Smooth muscle cell (in vitro differentiated cells): ENCODE results near the gene SAMD11. TPM values are rescaled to one million over a fixed set of nuclear protein-coding genes. Genes with fewer than 3 reads are reported as not detected.

Experiments used
- DNase-seq: peaks from one replicate; lab custom pipeline; 2025; ENCODE audit not compliant: unreplicated experiment; lab: John Stamatoyannopoulos, UW
- H2AFZ ChIP-seq: fragments of 200-600 bp; sonication (generic); 2 replicates; pipeline ENCODE4 v1.6.0; 2016; ENCODE audit warnings: antibody characterized with exemption, low read depth, mild to moderate bottlenecking
- H3F3A ChIP-seq: fragments of 200-600 bp; sonication (generic); 2 replicates; pipeline ENCODE4 v1.6.0; 2017; ENCODE audit warnings: antibody characterized with exemption, low read depth
- H3K27ac ChIP-seq: fragments of 200-600 bp; sonication (generic); 2 replicates; pipeline ENCODE4 v1.5.1; 2016; ENCODE audit warnings: low read depth, mild to moderate bottlenecking
- H3K27me3 ChIP-seq: fragments of 200-600 bp; sonication (generic); 2 replicates; pipeline ENCODE4 v1.6.1; 2016; ENCODE audit warnings: low read depth, mild to moderate bottlenecking
- H3K36me3 ChIP-seq: fragments of 200-600 bp; sonication (generic); 2 replicates; pipeline ENCODE4 v1.5.1; 2016; ENCODE audit warnings: low read depth
- H3K4me1 ChIP-seq: fragments of 200-600 bp; sonication (generic); 2 replicates; pipeline ENCODE4 v1.5.1; 2016; ENCODE audit warnings: low read depth
- H3K4me2 ChIP-seq: fragments of 200-600 bp; sonication (generic); 2 replicates; pipeline ENCODE4 v1.6.0; 2016; ENCODE audit warnings: mild to moderate bottlenecking
- H3K4me3 ChIP-seq: fragments of 200-600 bp; sonication (generic); 2 replicates; pipeline ENCODE4 v1.5.1; 2016; ENCODE audit warnings: mild to moderate bottlenecking
- H3K79me2 ChIP-seq: fragments of 200-600 bp; sonication (generic); 2 replicates; pipeline ENCODE4 v1.6.0; 2016; ENCODE audit warnings: low read depth, mild to moderate bottlenecking
- H3K9ac ChIP-seq: fragments of 200-600 bp; sonication (generic); 2 replicates; pipeline ENCODE4 v1.6.0; 2016; ENCODE audit warnings: low read depth
- H3K9me3 ChIP-seq: fragments of 200-600 bp; sonication (generic); replicated peaks from 2 replicates; pipeline ENCODE4 v1.5.1; 2016; ENCODE audit warnings: low read depth
- H4K20me1 ChIP-seq: fragments of 200-600 bp; sonication (generic); 2 replicates; pipeline ENCODE4 v1.6.0; 2016; ENCODE audit warnings: low read depth
- CTCF ChIP-seq: fragments of 200-600 bp; sonication (generic); IDR thresholded peaks from 2 replicates; pipeline ENCODE4 v1.5.1; 2017; ENCODE audit warnings: borderline replicate concordance, mild to moderate bottlenecking, antibody characterized with exemption; ENCODE audit not compliant: insufficient read depth, poor library complexity, severe bottlenecking
- WGBS: methylation state at CpG from one replicate; pipeline ENCODE4 v1.1.7; 2016; ENCODE audit warnings: low lambda C conversion rate; 5-methylcytosine and 5-hydroxymethylcytosine counted together
- polyA plus RNA-seq: library from polyadenylated mRNA; unstranded; fragments of >200 nt; fragmentation: Nextera tagmentation; extraction: Ambion mirVana; gene quantifications from 2 replicates; pipeline ENCODE4 v1.2.1, GENCODE V29; 2016
- total RNA-seq: library from RNA; depleted of rRNA; stranded (reverse); fragments of >200 nt; gene quantifications from 2 replicates; pipeline ENCODE4 v1.2.3, GENCODE V29; 2014

The SAMD11 gene
- total and polyA plus RNA-seq, 2 experiments from 2014 or later, result 18.0 to 21.1 TPM

GRCh38 chr1:938088-938683 lies 14.5 kb downstream of the SAMD11 start:
- Histone ChIP-seq H3K4me3 (no peak overlapping the region), H3K4me1 (peaks cover 37% of the 10 kb centered on the region), H3K27me3 (no peaks in the 10 kb centered on the region), H4K20me1 (peaks cover 3% of the 10 kb centered on the region), H3K4me2 (no peak overlapping the region), H3K9me3 (no peaks in the 10 kb centered on the region), H2AFZ (no peak overlapping the region), H3K27ac (no peak overlapping the region), H3K79me2 (no peaks in the 10 kb centered on the region), H3K9ac (no peak overlapping the region), H3K36me3 (no peaks in the 10 kb centered on the region), H3F3A (peaks cover 12% of the 10 kb centered on the region)
- 78% methylated on average over 15 of the region's 15 CpGs for WGBS
- TF ChIP-seq CTCF, result peak; percentile 26
- peak; percentile 48 for DNase-seq

- H3K9me3 ChIP-seq, result no peaks in the 10 kb centered on the region
- H3F3A ChIP-seq, result peaks cover 12% of the 10 kb centered on the region
- no peak for DNase-seq
- H3K79me2 ChIP-seq, result no peaks in the 10 kb centered on the region
- WGBS, result 68% methylated on average over 28 of the region's 30 CpGs
- H3K4me2 ChIP-seq, result no peak overlapping the region
- no peaks in the 10 kb centered on the region for H3K27me3 ChIP-seq
- H3K27ac ChIP-seq, result no peak overlapping the region
- peaks cover 33% of the 10 kb centered on the region for H3K4me1 ChIP-seq
- TF ChIP-seq CTCF, result no peak
- H3K36me3 ChIP-seq, result no peaks in the 10 kb centered on the region
- peaks cover 5% of the 10 kb centered on the region for H4K20me1 ChIP-seq
- H3K9ac ChIP-seq, result no peak overlapping the region
- H3K4me3 ChIP-seq, result no peak overlapping the region
- H2AFZ ChIP-seq, result no peak overlapping the region
These were observed 15.2 kb downstream of the SAMD11 start for GRCh38 chr1:938711-939489.

GRCh38 chr1:939511-940106 lies 15.9 kb downstream of the SAMD11 start:
- H4K20me1 ChIP-seq, result peaks cover 11% of the 10 kb centered on the region
- H3K27ac ChIP-seq, result no peak overlapping the region
- no peaks in the 10 kb centered on the region for H3K27me3 ChIP-seq
- H3K36me3 ChIP-seq, result no peaks in the 10 kb centered on the region
- no peak for TF ChIP-seq CTCF
- H3F3A ChIP-seq, result peaks cover 12% of the 10 kb centered on the region
- H2AFZ ChIP-seq, result no peak overlapping the region
- WGBS, result 38% methylated on average over 17 of the region's 21 CpGs
- peak overlapping the region; percentile 47 for H3K4me3 ChIP-seq
- peaks cover 33% of the 10 kb centered on the region for H3K4me1 ChIP-seq
- no peak for DNase-seq
- no peaks in the 10 kb centered on the region for H3K9me3 ChIP-seq
- H3K9ac ChIP-seq, result no peak overlapping the region
- H3K79me2 ChIP-seq, result no peaks in the 10 kb centered on the region
- peak overlapping the region; percentile 89 for H3K4me2 ChIP-seq
